ENCODE results near the gene PORCN. TPM values are rescaled to one million over a fixed set of nuclear protein-coding genes. Genes with fewer than 3 reads are reported as not detected.

PORCN gene
- total and polyA plus RNA-seq, 7 donors = 1.2 to 13.3 (median 12.2) TPM

GRCh38 chrX:48509245-48509590 lies 426 bp downstream of the PORCN start:
- peak overlapping the region; percentile 76 to 83 (median 82) for H3K27ac ChIP-seq

GRCh38 chrX:48509619-48510018 lies 827 bp downstream of the PORCN start:
- WGBS, 2 donors = 76 to 78% methylated on average over 11 of the region's 11 CpGs
- H3K4me1 ChIP-seq = peaks cover 0 to 14% (median 8%) of the 10 kb centered on the region in 4 donors
- H3K27me3 ChIP-seq = no peaks in the 10 kb centered on the region
- intact Hi-C loops (cut with DNase I) = loop anchor here (2.0 kb wide), 1 partner anchor 33 kb away; the partner anchor contains the start of gene FTSJ1
- no peak for DNase-seq
- H3K27ac ChIP-seq = peak overlapping the region in 1 of 4 donors; percentile 83
- H3K36me3 ChIP-seq = no peaks in the 10 kb centered on the region
- H3K9me3 ChIP-seq = no peaks in the 10 kb centered on the region
- peak overlapping the region; percentile 62 to 83 (median 71) for H3K4me3 ChIP-seq
- no peak for TF ChIP-seq CTCF (IDR thresholded peaks at IDR 0.05)
- TF ChIP-seq POLR2AphosphoS5 (IDR thresholded peaks at IDR 0.05) = no peak
- no peak for TF ChIP-seq POLR2A (IDR thresholded peaks at IDR 0.05)
- TF ChIP-seq EP300 (IDR thresholded peaks at IDR 0.05) = no peak

More at GRCh38 chrX:48509245-48509590, 426 bp downstream of the PORCN start:
- intact Hi-C loops (cut with DNase I) = loop anchor here (2.0 kb wide), 1 partner anchor 32 kb away; the partner anchor contains the start of gene FTSJ1
- H3K9me3 ChIP-seq = no peaks in the 10 kb centered on the region
- no peak for DNase-seq
- no peaks in the 10 kb centered on the region for H3K36me3 ChIP-seq
- no peak for TF ChIP-seq CTCF (IDR thresholded peaks at IDR 0.05)
- H3K27me3 ChIP-seq = no peaks in the 10 kb centered on the region
- H3K4me1 ChIP-seq = peaks cover 0 to 14% (median 8%) of the 10 kb centered on the region in 4 donors
- peak overlapping the region; percentile 62 to 83 (median 71) for H3K4me3 ChIP-seq
- 3 to 4% methylated on average over 16 of the region's 16 CpGs for WGBS, 2 donors

DNA sequence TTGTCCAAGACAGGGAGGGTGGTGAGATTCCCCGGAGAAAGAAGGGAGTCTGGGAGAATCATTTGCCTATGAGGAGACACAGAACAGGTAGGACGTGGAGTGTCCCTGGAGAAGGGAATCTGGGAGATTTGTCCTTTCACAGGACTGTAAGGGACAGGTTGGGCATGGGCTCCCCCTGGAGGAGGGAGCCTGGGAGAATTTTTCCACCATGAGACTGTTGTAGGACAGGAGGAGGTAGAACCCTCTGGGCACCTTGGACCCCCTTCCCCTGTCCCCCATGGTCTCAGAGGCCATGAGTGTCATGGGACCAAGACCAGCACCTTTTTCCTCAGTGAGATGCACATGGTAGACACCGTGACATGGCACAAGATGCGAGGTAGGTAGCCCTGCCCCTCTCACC lies 2.8 kb downstream of the PORCN start:
- TF ChIP-seq CTCF (IDR thresholded peaks at IDR 0.05) (no peak), POLR2AphosphoS5 (IDR thresholded peaks at IDR 0.05) (no peak), POLR2A (IDR thresholded peaks at IDR 0.05) (no peak), EP300 (IDR thresholded peaks at IDR 0.05) (no peak)
- H3K4me3 ChIP-seq = no peak overlapping the region
- WGBS, 2 donors = 62 to 82% methylated on average over 4 of the region's 4 CpGs
- no peaks in the 10 kb centered on the region for H3K9me3 ChIP-seq
- H3K27ac ChIP-seq = no peak overlapping the region
- peaks cover 0 to 7% (median 0%) of the 10 kb centered on the region in 4 donors for H3K36me3 ChIP-seq
- no peaks in the 10 kb centered on the region for H3K27me3 ChIP-seq
- intact Hi-C loops (cut with DNase I) = no loop called here
- peaks cover 0 to 14% (median 8%) of the 10 kb centered on the region in 4 donors for H3K4me1 ChIP-seq
- no peak for DNase-seq

DNA sequence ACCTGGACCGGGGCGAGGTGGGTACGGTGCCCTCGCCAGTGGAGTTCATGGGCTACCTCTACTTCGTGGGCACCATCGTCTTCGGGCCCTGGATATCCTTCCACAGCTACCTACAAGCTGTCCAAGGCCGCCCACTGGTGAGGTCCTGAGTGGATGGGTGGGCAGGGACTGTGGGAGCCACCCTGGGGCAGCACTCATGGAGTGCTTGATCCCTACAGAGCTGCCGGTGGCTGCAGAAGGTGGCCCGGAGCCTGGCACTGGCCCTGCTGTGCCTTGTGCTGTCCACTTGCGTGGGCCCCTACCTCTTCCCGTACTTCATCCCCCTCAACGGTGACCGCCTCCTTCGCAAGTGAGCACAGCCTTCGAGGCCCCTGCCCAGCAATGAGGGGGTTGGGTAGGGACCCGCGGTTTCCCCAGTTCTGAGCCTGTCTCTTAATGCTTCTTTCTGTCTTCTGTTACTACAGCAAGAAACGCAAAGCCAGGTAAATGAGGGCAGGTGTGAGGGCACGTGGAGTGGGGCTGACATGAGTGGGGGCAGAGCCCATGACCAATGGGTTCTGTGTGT lies 3.7 kb downstream of the PORCN start:
- no peak for DNase-seq
- intact Hi-C loops (cut with DNase I) = no loop called here
- WGBS, 2 donors = 96% methylated on average over 20 of the region's 20 CpGs

More for the DNA sequence above, 3.7 kb downstream of the PORCN start:
- Histone ChIP-seq H3K4me3 (no peak overlapping the region), H3K27ac (no peak overlapping the region), H3K27me3 (no peaks in the 10 kb centered on the region), H3K9me3 (no peaks in the 10 kb centered on the region), H3K36me3 (peaks cover 0 to 7% (median 0%) of the 10 kb centered on the region in 4 donors), H3K4me1 (peaks cover 0 to 14% (median 8%) of the 10 kb centered on the region in 4 donors)
- TF ChIP-seq POLR2A (IDR thresholded peaks at IDR 0.05) (no peak), EP300 (IDR thresholded peaks at IDR 0.05) (no peak), CTCF (IDR thresholded peaks at IDR 0.05) (no peak), POLR2AphosphoS5 (IDR thresholded peaks at IDR 0.05) (no peak)

Measured in sigmoid colon (tissue), 7 donors.